ENCODE results near the gene FBXO11.

DNA sequence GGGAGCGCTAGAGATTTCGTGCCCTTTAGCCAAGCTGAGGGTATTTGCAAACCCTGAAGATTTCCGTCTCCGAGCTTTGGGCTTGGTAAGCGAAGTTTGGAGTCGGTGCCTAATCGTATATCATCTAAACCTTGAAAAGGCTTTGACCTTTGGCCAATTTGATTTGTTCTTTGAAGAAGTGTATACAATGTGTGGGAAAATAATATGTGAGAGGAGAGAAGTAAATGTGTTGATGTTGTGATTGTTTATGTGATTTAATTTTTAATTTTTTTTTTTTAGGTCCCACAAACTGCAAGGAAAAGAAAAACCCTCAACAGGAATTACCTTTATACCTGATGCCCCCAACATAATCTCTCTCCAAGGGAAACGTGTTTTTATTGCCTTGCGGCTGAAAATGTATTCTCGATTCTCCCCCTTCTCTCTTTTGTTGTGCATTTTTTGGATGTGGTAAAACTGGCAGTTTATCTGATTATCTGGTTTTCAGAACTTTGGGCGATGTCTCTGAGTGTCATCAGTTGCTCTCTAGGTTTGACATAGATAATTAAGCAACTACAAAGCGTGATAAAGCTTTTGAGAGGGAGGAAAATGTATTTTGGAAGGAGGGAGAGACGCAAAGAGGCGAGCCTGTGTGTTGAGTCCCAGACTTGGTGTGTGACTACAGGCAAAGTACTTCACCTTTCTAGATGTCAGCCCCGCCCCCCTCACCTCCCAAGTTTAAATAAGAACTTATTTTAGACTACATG is 912 bp upstream of the FBXO11 start:
- peak in 2 of 12 donors; percentile 32 to 48 for TF ChIP-seq CTCF (IDR thresholded peaks at IDR 0.05)
- no peak for TF ChIP-seq POLR2A (IDR thresholded peaks at IDR 0.05)

All from heart left ventricle (tissue), 13 donors.